DND-41 (cell line): ENCODE data around the gene DAB2.

Source experiments
- EZH2 ChIP-seq: IDR thresholded peaks from 3 replicates; pipeline ENCODE4 v1.6.1; 2012; ENCODE audit warnings: borderline replicate concordance, low read depth, mild to moderate bottlenecking, moderate library complexity, low read length, inconsistent platforms; ENCODE audit not compliant: severe bottlenecking
- TF ChIP-seq, protein P1 (sequence below): IDR thresholded peaks from 2 replicates; pipeline ENCODE4 v1.5.1; 2012; ENCODE audit warnings: borderline replicate concordance, low read length, moderate library complexity, mild to moderate bottlenecking; ENCODE audit not compliant: poor library complexity, severe bottlenecking; ENCODE audit errors: extremely low read depth

DNA sequence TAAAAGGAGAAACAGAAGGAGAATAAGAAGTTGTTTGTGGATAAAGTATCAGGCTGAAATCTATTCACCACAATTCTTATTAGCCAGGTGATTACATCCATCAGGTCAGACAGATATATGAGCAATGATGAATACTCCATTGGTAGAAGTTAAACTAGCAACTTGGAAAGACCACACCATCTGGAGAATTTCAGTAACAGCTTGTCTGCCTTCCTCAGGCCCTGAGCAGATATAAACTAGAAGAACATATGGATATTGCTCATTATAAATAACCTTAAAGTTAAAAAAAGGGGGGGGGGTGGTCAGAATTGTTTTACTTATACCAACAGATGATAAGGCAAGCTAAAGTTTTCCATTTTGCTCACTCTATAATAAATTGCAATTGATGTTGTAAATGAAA lies 10.4 kb downstream of the DAB2 start:
- TF ChIP-seq, protein P1, sequence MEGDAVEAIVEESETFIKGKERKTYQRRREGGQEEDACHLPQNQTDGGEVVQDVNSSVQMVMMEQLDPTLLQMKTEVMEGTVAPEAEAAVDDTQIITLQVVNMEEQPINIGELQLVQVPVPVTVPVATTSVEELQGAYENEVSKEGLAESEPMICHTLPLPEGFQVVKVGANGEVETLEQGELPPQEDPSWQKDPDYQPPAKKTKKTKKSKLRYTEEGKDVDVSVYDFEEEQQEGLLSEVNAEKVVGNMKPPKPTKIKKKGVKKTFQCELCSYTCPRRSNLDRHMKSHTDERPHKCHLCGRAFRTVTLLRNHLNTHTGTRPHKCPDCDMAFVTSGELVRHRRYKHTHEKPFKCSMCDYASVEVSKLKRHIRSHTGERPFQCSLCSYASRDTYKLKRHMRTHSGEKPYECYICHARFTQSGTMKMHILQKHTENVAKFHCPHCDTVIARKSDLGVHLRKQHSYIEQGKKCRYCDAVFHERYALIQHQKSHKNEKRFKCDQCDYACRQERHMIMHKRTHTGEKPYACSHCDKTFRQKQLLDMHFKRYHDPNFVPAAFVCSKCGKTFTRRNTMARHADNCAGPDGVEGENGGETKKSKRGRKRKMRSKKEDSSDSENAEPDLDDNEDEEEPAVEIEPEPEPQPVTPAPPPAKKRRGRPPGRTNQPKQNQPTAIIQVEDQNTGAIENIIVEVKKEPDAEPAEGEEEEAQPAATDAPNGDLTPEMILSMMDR = no peak
- TF ChIP-seq EZH2 = no peak
